Right lobe of liver (tissue), 6 donors: ENCODE measurements around the gene SLC7A8. TPM values are rescaled to one million over a fixed set of nuclear protein-coding genes. Genes with fewer than 3 reads are reported as not detected.
"Not testable (repeated sequence)": the region's sequence is repeated elsewhere in the genome, so short reads cannot be mapped to it uniquely, and the experiment has no call there.

Experiments
- ATAC-seq, 4 donors: fragments of 200-7000 bp; cut with Tn5 transposase; one replicate each; pipeline ENCODE4 v1.9.1; 2020; ENCODE audit warnings: mild to moderate bottlenecking in 4 of 4, moderate library complexity in 4 of 4
- DNase-seq, 3 donors: peaks; one replicate each; pipeline ENCODE4 v3.0.0-alpha.2; 2020
- H3K27ac ChIP-seq, 3 donors: fragments of 200-600 bp; one replicate each; pipeline ENCODE4 v1.8.0; 2022
- H3K27me3 ChIP-seq, 2 donors: fragments of 200-600 bp; one replicate each; pipeline ENCODE4 v1.8.0; 2022
- H3K36me3 ChIP-seq, 4 donors: fragments of 200-600 bp; sonication (generic) in 1 of 4; one replicate each; pipeline versions ENCODE4 v1.5.1 to v1.8.0; 2017 to 2022; ENCODE audit warnings: control low read depth in 1 of 4
- H3K4me1 ChIP-seq, 4 donors: fragments of 200-600 bp; sonication (generic) in 1 of 4; one replicate each; pipeline versions ENCODE4 v1.5.1 to v1.8.0; 2017 to 2022; ENCODE audit warnings: control low read depth in 1 of 4
- H3K4me3 ChIP-seq, 3 donors: fragments of 200-600 bp; one replicate each; pipeline ENCODE4 v1.8.0; 2022
- H3K9me3 ChIP-seq, 4 donors: fragments of 200-600 bp; sonication (generic) in 1 of 4; one replicate each; pipeline versions ENCODE4 v1.5.1 to v1.8.0; 2017 to 2022; ENCODE audit warnings: control low read depth in 1 of 4
- CTCF ChIP-seq, 4 donors: fragments of 200-600 bp in 3 of 4; fragments of 450-650 bp in 1 of 4; IDR thresholded peaks; one replicate each; pipeline versions ENCODE4 v1.5.1 to v1.8.0; 2016 to 2022; ENCODE audit warnings: antibody characterized with exemption in 4 of 4, mild to moderate bottlenecking in 2 of 4
- POLR2A ChIP-seq: fragments of 450-650 bp; IDR thresholded peaks from one replicate; pipeline ENCODE4 v1.6.1; 2017; ENCODE audit warnings: antibody characterized with exemption, mild to moderate bottlenecking
- WGBS: methylation state at CpG from one replicate; pipeline ENCODE4 v1.1.6; 2018; ENCODE audit warnings: low coverage, low lambda C conversion rate; ENCODE audit not compliant: insufficient coverage; ENCODE audit errors: missing lambda C conversion rate; 5-methylcytosine and 5-hydroxymethylcytosine counted together
- intact Hi-C, 2 donors: fragments of 100-400 bp; cut with DNase I; formaldehyde crosslinking; loops; one replicate each; pipeline versions ENCODE4 v1.11.2 to v1.14.1; 2022
- long read RNA-seq: library from polyadenylated mRNA; unstranded; transcript quantifications from one replicate; pipeline ENCODE4 v2.0.0, GENCODE V29; 2019
- total RNA-seq, 6 experiments: library from RNA; depleted of rRNA in 2 of 6; stranded (reverse); fragments of >200 nt in 2 of 6; fragmentation: NEBNext Ultra II Directional in 3 of 6; extraction: Animal tissue kit (Norgen Biotek cat#: 25700) in 3 of 6; gene quantifications; one replicate each; pipeline versions ENCODE4 v1.1.0 to v1.2.4, GENCODE V29; 2016 to 2023
- donor health status: DM: no; HTN: yes; CAD: no.
- donor health status: DM: no; HTN: no; CAD: no.
- donor health status: DM: no; HTN: no; CAD: no.
- donor health status: DM: no; HTN: yes; CAD: no.
- donor health status: DM: no; HTN: yes; CAD: no.

Gene SLC7A8
- 10 to 100 TPM in 1 of 6 experiments, 1 to 10 TPM in 5; 3.2 to 10.1 (median 4.4) TPM for total RNA-seq
- long read RNA-seq: 0 reads

- intact Hi-C loops: no loop called here
- Histone ChIP-seq H3K27ac (no peak within 1 kb of the TSS), H3K4me1 (peaks cover 0 to 14% (median 0%) of the 10 kb centered on the region in 4 donors), H3K9me3 (no peaks in the 10 kb centered on the region), H3K36me3 (no peaks in the 10 kb centered on the region), H3K4me3 (peak within 1 kb of the TSS; percentile 14 to 47 (median 32)), H3K27me3 (peaks cover 0 to 5% of the 10 kb centered on the region in 2 donors)
- TF ChIP-seq CTCF (IDR thresholded peaks at IDR 0.05) (no peak), POLR2A (peak; percentile 53)
- DNase-seq (peak; percentile 53 to 64 (median 58)), ATAC-seq (peak; percentile 63 to 74 (median 68))
- WGBS: 7% methylated on average over 16 of the region's 17 CpGs
These were observed at the start of gene SLC7A8 for GRCh38 chr14:23183479-23183878. Gene SLC7A8, minus strand, starts transcription at chr14:23183660. Its CDS starts 746 bp downstream, at chr14:23182914.

GRCh38 chr14:23232241-23232808 lies 48.9 kb upstream of the SLC7A8 start:
- no CpG with 5 or more reads among the region's 38 CpGs for WGBS
- ATAC-seq, intact Hi-C loops: not testable (repeated sequence)

GRCh38 chr14:23228812-23229211 lies 45.4 kb upstream of the SLC7A8 start:
- no peak for TF ChIP-seq CTCF (IDR thresholded peaks at IDR 0.05)
- TF ChIP-seq POLR2A: no peak
- no peak for ATAC-seq

More at GRCh38 chr14:23232241-23232808, 48.9 kb upstream of the SLC7A8 start:
- H3K27me3 ChIP-seq, H3K9me3 ChIP-seq, H3K27ac ChIP-seq, H3K4me1 ChIP-seq, DNase-seq, H3K4me3 ChIP-seq, H3K36me3 ChIP-seq: not testable (repeated sequence)

GRCh38 chr14:23227566-23227965 lies 44.1 kb upstream of the SLC7A8 start:
- DNase-seq: no peak
- no peak for ATAC-seq
- TF ChIP-seq POLR2A (no peak), CTCF (IDR thresholded peaks at IDR 0.05) (no peak)
- Histone ChIP-seq H3K36me3 (no peaks in the 10 kb centered on the region), H3K9me3 (no peaks in the 10 kb centered on the region), H3K27ac (no peak overlapping the region), H3K27me3 (no peaks in the 10 kb centered on the region), H3K4me1 (no peaks in the 10 kb centered on the region), H3K4me3 (no peak overlapping the region)
- intact Hi-C loops: no loop called here
- 34% methylated on average over 3 of the region's 4 CpGs for WGBS

More at GRCh38 chr14:23228812-23229211, 45.4 kb upstream of the SLC7A8 start:
- no peak for DNase-seq
- Histone ChIP-seq H3K4me1 (no peaks in the 10 kb centered on the region), H3K27ac (no peak overlapping the region), H3K36me3 (no peaks in the 10 kb centered on the region), H3K9me3 (no peaks in the 10 kb centered on the region), H3K27me3 (no peaks in the 10 kb centered on the region), H3K4me3 (no peak overlapping the region)
- intact Hi-C loops: no loop called here
- WGBS: 60% methylated on average over 1 of the region's 1 CpG

- H3K27me3 ChIP-seq, intact Hi-C loops, ATAC-seq, H3K4me1 ChIP-seq, H3K9me3 ChIP-seq, H3K36me3 ChIP-seq, H3K4me3 ChIP-seq, DNase-seq, H3K27ac ChIP-seq: not testable (repeated sequence)
- WGBS: 75% methylated on average over 1 of the region's 1 CpG
These were observed 41.5 kb upstream of the SLC7A8 start for GRCh38 chr14:23224958-23225357.
